Neuronal stem cell (in vitro differentiated cells): Measurements from ENCODE around the gene STK32C.

ENCODE experiments used
- DNase-seq: peaks from one replicate; pipeline ENCODE4 v3.0.0-alpha.2; 2013; ENCODE audit warnings: low spot score
- H2AFZ ChIP-seq: one replicate; pipeline ENCODE4 v1.6.1; 2013; ENCODE audit warnings: mild to moderate bottlenecking, low read length, inconsistent platforms
- H2AK5ac ChIP-seq: 2 replicates; pipeline ENCODE4 v1.6.1; 2013; ENCODE audit warnings: low read depth, mild to moderate bottlenecking, inconsistent platforms, low read length, moderate library complexity, mixed read lengths
- H2BK120ac ChIP-seq: 2 replicates; pipeline ENCODE4 v1.6.1; 2013; ENCODE audit warnings: low read depth, mild to moderate bottlenecking, inconsistent platforms, low read length, moderate library complexity, mixed read lengths
- H2BK12ac ChIP-seq: one replicate; pipeline ENCODE4 v1.6.1; 2013; ENCODE audit warnings: low read length, inconsistent platforms
- H2BK15ac ChIP-seq: 2 replicates; pipeline ENCODE4 v1.6.1; 2013; ENCODE audit warnings: mild to moderate bottlenecking, low read length, inconsistent platforms, mixed read lengths
- H2BK5ac ChIP-seq: one replicate; pipeline ENCODE4 v1.6.1; 2013; ENCODE audit warnings: inconsistent platforms, mild to moderate bottlenecking, low read length, moderate library complexity
- H3K14ac ChIP-seq: one replicate; pipeline ENCODE4 v1.6.1; 2013; ENCODE audit warnings: low read length, inconsistent platforms
- H3K18ac ChIP-seq: 2 replicates; pipeline ENCODE4 v1.6.1; 2013; ENCODE audit warnings: low read length, inconsistent platforms
- H3K23ac ChIP-seq: 2 replicates; pipeline ENCODE4 v1.6.1; 2013; ENCODE audit warnings: low read depth, mild to moderate bottlenecking, mixed read lengths, low read length, inconsistent platforms; ENCODE audit not compliant: poor library complexity
- H3K27ac ChIP-seq: replicated peaks from 3 replicates; pipeline ENCODE4 v1.5.1; 2013; ENCODE audit warnings: low read length, inconsistent platforms
- H3K27me3 ChIP-seq, 3 experiments: 2 replicates each; pipeline ENCODE4 v1.6.1; 2013; ENCODE audit warnings: low read length in 3 of 3, mild to moderate bottlenecking in 2 of 3, inconsistent platforms in 1 of 3, low read depth in 1 of 3, mixed read lengths in 1 of 3, moderate library complexity in 1 of 3; ENCODE audit not compliant: control insufficient read depth in 3 of 3, insufficient read depth in 3 of 3
- H3K36me3 ChIP-seq, 2 donors: replicated peaks in 1 of 2; 2 replicates each; pipeline ENCODE4 v1.6.1; 2013; ENCODE audit warnings: low read length in 2 of 2; ENCODE audit not compliant: control insufficient read depth in 2 of 2, insufficient read depth in 2 of 2
- H3K4ac ChIP-seq: 2 replicates; pipeline ENCODE4 v1.6.1; 2013; ENCODE audit warnings: inconsistent platforms, mild to moderate bottlenecking, low read length, moderate library complexity
- H3K4me1 ChIP-seq, 2 donors: 1 replicate in 1 of 2; 2 replicates in 1 of 2; pipeline ENCODE4 v1.6.1; 2013; ENCODE audit warnings: low read length in 2 of 2, low read depth in 1 of 2; ENCODE audit not compliant: control insufficient read depth in 2 of 2, insufficient read depth in 1 of 2
- H3K4me2 ChIP-seq: one replicate; pipeline ENCODE4 v1.6.1; 2013; ENCODE audit warnings: mild to moderate bottlenecking, low read length, inconsistent platforms; ENCODE audit not compliant: insufficient read depth, poor library complexity, severe bottlenecking
- H3K4me3 ChIP-seq, 2 donors: 2 replicates each; pipeline ENCODE4 v1.5.1; 2013; ENCODE audit warnings: low read length in 2 of 2, mild to moderate bottlenecking in 2 of 2, inconsistent platforms in 1 of 2, moderate library complexity in 1 of 2
- H3K79me1 ChIP-seq: one replicate; pipeline ENCODE4 v1.6.1; 2013; ENCODE audit warnings: low read depth, mild to moderate bottlenecking, inconsistent platforms, low read length, moderate library complexity
- H3K9ac ChIP-seq: one replicate; pipeline ENCODE4 v1.6.1; 2013; ENCODE audit warnings: mild to moderate bottlenecking, low read depth, low read length, inconsistent platforms; ENCODE audit not compliant: poor library complexity
- H3K9me3 ChIP-seq, 2 donors: replicated peaks in 1 of 2; 2 replicates each; pipeline versions ENCODE3 to v1.6.1; 2013; ENCODE audit warnings: low read length in 2 of 2, mild to moderate bottlenecking in 2 of 2, inconsistent platforms in 1 of 2, low read depth in 1 of 2, mixed read lengths in 1 of 2, moderate library complexity in 1 of 2; ENCODE audit not compliant: control insufficient read depth in 2 of 2, insufficient read depth in 1 of 2
- H4K8ac ChIP-seq: one replicate; pipeline ENCODE4 v1.6.1; 2013; ENCODE audit warnings: low read depth, mild to moderate bottlenecking, inconsistent platforms, low read length, moderate library complexity
- H4K91ac ChIP-seq: one replicate; pipeline ENCODE4 v1.6.1; 2013; ENCODE audit warnings: low read length, low read depth, mild to moderate bottlenecking, inconsistent platforms; ENCODE audit not compliant: poor library complexity
- WGBS, 2 donors: extraction: QIAGEN DNeasy Blood & Tissue Kit; methylation state at CpG; one replicate each; pipeline ENCODE4 v1.1.7; 2013; ENCODE audit warnings: missing lambda C conversion rate in 2 of 2, mixed read lengths in 1 of 2; ENCODE audit not compliant: insufficient read length in 2 of 2, insufficient replicate concordance in 1 of 2; ENCODE audit errors: extremely low coverage in 2 of 2; 5-methylcytosine and 5-hydroxymethylcytosine counted together

The STK32C gene

DNA sequence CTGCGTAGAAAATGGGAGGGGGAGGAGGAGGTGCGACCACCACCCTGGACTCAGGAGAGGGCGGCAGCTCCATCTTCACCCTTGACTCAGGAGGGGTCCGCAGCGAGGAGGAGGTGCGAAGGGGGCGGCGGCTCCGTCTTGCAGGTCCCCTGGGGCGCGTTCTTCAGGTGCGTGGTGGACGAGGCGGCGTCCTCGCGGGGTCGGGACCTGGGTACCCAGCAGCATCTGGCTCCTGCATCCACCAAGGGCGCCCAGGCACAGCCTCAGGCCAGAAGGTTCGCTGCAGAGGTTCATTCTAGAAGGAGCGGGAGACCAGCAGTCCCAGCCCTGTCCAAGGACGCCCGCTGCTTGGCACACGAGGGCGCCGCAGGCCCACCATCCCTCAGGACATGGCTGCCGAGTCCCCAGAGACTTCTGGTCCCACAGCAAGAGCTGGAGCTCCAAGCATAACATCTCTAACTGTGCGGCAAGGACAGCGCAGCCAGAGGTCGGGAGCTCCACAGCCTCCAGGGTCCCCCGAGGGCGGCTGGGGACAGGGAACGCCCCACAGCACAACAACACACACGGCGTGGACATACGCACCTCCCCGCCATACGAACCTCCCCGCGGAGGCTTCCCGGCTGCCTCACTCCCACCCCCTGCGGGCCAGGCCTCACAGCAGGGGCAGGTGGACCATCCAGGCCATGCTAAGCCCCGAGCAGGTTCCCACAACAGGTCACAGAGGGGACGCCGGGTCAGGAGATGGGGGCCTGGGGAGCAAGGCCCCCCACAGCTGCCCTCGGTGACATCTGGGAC is 137.8 kb downstream of the STK32C start:
- Histone ChIP-seq H3K4ac (no peak overlapping the region), H3K4me1 (peaks cover 0 to 1% of the 10 kb centered on the region in 2 donors), H2BK120ac (no peak overlapping the region), H3K36me3 (no peaks in the 10 kb centered on the region), H3K79me1 (no peaks in the 10 kb centered on the region), H3K9me3 (peaks cover 0 to 3% of the 10 kb centered on the region in 2 donors), H3K23ac (peak overlapping the region; percentile 25), H2AK5ac (peak overlapping the region; percentile 75), H2AFZ (no peak overlapping the region), H3K4me3 (no peak overlapping the region), H3K14ac (peak overlapping the region; percentile 71), H2BK15ac (no peak overlapping the region), H4K91ac (no peak overlapping the region), H3K27me3 (peaks cover 0 to 14% (median 3%) of the 10 kb centered on the region in 3 experiments), H2BK5ac (no peak overlapping the region), H3K27ac (no peak overlapping the region), H2BK12ac (no peak overlapping the region), H3K4me2 (no peak overlapping the region), H3K9ac (peak overlapping the region; percentile 44), H4K8ac (no peak overlapping the region), H3K18ac (peak overlapping the region; percentile 57)
- no peak for DNase-seq
- WGBS, 2 donors: no CpG with 5 or more reads among the region's 46 CpGs

DNA sequence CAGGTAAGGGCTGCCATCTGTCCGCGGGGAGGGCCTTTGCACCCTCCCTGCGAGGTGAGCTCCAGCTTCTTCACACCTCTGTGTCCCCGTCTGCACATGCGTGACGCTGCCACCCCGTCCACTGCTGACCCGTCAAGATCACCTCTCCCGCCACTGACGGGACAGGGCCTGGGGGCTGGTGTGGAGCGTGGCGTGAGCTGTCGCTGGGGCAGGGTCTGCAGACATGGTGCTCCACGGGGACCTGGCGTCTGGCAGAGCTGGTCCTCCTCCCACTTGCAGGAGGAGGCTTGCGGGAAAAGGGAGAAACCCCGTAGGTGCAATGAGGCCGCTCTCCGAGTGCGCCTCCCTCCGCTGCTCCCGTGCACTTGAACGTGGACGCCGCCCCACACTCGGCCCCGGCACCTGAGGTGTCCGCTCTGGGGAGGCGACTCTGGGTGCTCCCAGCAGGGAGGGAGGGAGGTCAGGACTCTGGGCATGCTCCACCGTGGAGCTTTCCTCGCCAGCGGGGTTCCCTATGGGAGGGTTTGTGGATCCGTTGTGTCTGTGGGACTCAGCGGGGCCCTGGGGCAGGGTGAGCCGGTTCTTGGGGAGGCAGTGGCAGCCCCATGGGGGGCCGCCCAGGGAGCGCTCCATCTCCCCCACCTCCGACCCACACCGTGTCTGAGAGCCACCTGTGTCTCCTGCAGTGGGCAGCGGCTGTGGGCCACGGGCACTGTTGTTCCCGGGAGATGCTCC is 138.6 kb downstream of the STK32C start:
- Histone ChIP-seq H3K36me3 (no peaks in the 10 kb centered on the region), H3K4me1 (peaks cover 0 to 1% of the 10 kb centered on the region in 2 donors), H3K9me3 (peaks cover 0 to 3% of the 10 kb centered on the region in 2 donors), H3K23ac (peak overlapping the region; percentile 85), H2BK5ac (no peak overlapping the region), H4K8ac (no peak overlapping the region), H3K27ac (no peak overlapping the region), H3K4me2 (no peak overlapping the region), H3K9ac (peak overlapping the region; percentile 44), H3K4ac (no peak overlapping the region), H3K18ac (peak overlapping the region; percentile 57), H2BK120ac (no peak overlapping the region), H3K79me1 (no peaks in the 10 kb centered on the region), H3K14ac (peak overlapping the region; percentile 47), H4K91ac (no peak overlapping the region), H2BK12ac (no peak overlapping the region), H2AFZ (no peak overlapping the region), H2AK5ac (peak overlapping the region; percentile 70), H3K4me3 (peak overlapping the region in 1 of 2 donors; percentile 28), H3K27me3 (peaks cover 0 to 20% (median 3%) of the 10 kb centered on the region in 3 experiments), H2BK15ac (peak overlapping the region; percentile 45)
- no CpG with 5 or more reads among the region's 42 CpGs for WGBS, 2 donors
- no peak for DNase-seq

DNA sequence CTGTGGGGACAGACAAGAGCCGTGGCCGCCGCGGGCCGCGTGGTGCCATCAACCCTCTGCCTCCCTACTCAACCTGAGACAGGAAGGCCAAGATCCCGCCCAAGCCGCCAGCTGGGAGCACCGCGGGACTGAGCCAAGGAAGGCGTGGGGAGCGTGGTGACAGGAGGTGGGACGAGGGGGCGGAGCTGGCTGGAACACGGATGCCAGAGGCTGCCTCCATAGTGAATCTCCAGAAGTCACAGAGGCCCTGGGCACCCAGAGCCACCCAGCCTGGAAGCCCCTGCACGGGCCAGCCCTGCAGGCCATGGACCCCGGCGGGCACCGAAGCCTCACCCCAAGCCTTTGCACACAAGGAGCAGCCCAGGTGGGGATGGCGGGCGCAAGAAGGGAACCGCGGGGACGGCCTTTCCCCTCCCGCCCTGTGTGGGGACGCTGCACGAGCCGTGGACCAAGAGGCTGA is 139.1 kb downstream of the STK32C start:
- peaks cover 0 to 24% (median 0%) of the 10 kb centered on the region in 3 experiments for H3K27me3 ChIP-seq
- no peak overlapping the region for H3K9ac ChIP-seq
- H3K18ac ChIP-seq: peak overlapping the region; percentile 24
- no peak overlapping the region for H2BK5ac ChIP-seq
- H2BK12ac ChIP-seq: no peak overlapping the region
- no peak overlapping the region for H3K4me3 ChIP-seq
- H4K91ac ChIP-seq: no peak overlapping the region
- no peak overlapping the region for H2BK120ac ChIP-seq
- peak overlapping the region; percentile 31 for H3K14ac ChIP-seq
- peaks cover 1% of the 10 kb centered on the region for H3K79me1 ChIP-seq
- H3K9me3 ChIP-seq: peaks cover 0 to under 1% of the 10 kb centered on the region in 2 donors
- no peak overlapping the region for H3K4ac ChIP-seq
- H2AFZ ChIP-seq: no peak overlapping the region
- H3K23ac ChIP-seq: peak overlapping the region; percentile 85
- H4K8ac ChIP-seq: no peak overlapping the region
- H3K36me3 ChIP-seq: no peaks in the 10 kb centered on the region
- DNase-seq: no peak
- H2BK15ac ChIP-seq: peak overlapping the region; percentile 45
- H3K27ac ChIP-seq: no peak overlapping the region
- no peak overlapping the region for H2AK5ac ChIP-seq
- no peak overlapping the region for H3K4me2 ChIP-seq
- peaks cover 0 to 3% of the 10 kb centered on the region in 2 donors for H3K4me1 ChIP-seq
- WGBS, 2 donors: no CpG with 5 or more reads among the region's 28 CpGs

DNA sequence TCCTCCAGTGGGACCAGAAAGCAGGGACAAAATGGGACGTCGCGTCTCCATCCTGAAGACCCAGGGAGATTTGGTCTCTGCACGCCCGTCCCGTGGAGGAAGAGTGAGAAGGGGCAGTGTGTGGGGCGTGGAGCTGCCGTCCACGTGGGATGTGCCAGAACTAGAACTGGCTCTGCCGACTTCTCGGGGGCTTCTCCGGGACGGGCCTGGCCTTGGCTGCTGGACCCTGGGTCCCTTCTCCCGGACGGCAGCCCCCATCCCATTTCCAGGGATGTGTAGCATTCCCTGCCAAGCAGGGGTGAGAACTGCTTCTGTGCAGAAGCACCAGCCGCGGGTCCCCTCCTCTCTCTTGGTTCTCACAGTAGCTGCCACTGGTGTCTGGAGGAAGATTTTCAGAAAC is 139.8 kb downstream of the STK32C start:
- no peaks in the 10 kb centered on the region for H3K36me3 ChIP-seq
- H2AFZ ChIP-seq: no peak overlapping the region
- H3K27ac ChIP-seq: no peak overlapping the region
- no peak overlapping the region for H2BK5ac ChIP-seq
- H4K8ac ChIP-seq: no peak overlapping the region
- no peak overlapping the region for H3K4me2 ChIP-seq
- H3K18ac ChIP-seq: peak overlapping the region; percentile 11
- H4K91ac ChIP-seq: no peak overlapping the region
- no peak overlapping the region for H3K9ac ChIP-seq
- peaks cover 0 to 9% of the 10 kb centered on the region in 2 donors for H3K4me1 ChIP-seq
- no peak overlapping the region for H3K14ac ChIP-seq
- no CpG with 5 or more reads among the region's 17 CpGs for WGBS, 2 donors
- H3K4ac ChIP-seq: no peak overlapping the region
- no peak overlapping the region for H3K23ac ChIP-seq
- no peak overlapping the region for H2BK12ac ChIP-seq
- no peak overlapping the region for H3K4me3 ChIP-seq
- no peak for DNase-seq
- H2BK15ac ChIP-seq: no peak overlapping the region
- H3K9me3 ChIP-seq: peaks cover 0 to 2% of the 10 kb centered on the region in 2 donors
- peaks cover 0 to 24% (median 0%) of the 10 kb centered on the region in 3 experiments for H3K27me3 ChIP-seq
- H3K79me1 ChIP-seq: peaks cover 2% of the 10 kb centered on the region
- H2BK120ac ChIP-seq: no peak overlapping the region
- no peak overlapping the region for H2AK5ac ChIP-seq
